HG02588 (cell line): ENCODE results near the gene ARID5B.
"Not testable (repeated sequence)": the region's sequence is repeated elsewhere in the genome, so short reads cannot be mapped to it uniquely, and the experiment has no call there.

ENCODE experiments used
- ATAC-seq: cut with Tn5 transposase; IDR thresholded peaks from one replicate; pipeline ENCODE4 v1.9.1; 2021; ENCODE audit warnings: mild to moderate bottlenecking, moderate library complexity; ENCODE audit not compliant: unreplicated experiment

ARID5B gene

DNA sequence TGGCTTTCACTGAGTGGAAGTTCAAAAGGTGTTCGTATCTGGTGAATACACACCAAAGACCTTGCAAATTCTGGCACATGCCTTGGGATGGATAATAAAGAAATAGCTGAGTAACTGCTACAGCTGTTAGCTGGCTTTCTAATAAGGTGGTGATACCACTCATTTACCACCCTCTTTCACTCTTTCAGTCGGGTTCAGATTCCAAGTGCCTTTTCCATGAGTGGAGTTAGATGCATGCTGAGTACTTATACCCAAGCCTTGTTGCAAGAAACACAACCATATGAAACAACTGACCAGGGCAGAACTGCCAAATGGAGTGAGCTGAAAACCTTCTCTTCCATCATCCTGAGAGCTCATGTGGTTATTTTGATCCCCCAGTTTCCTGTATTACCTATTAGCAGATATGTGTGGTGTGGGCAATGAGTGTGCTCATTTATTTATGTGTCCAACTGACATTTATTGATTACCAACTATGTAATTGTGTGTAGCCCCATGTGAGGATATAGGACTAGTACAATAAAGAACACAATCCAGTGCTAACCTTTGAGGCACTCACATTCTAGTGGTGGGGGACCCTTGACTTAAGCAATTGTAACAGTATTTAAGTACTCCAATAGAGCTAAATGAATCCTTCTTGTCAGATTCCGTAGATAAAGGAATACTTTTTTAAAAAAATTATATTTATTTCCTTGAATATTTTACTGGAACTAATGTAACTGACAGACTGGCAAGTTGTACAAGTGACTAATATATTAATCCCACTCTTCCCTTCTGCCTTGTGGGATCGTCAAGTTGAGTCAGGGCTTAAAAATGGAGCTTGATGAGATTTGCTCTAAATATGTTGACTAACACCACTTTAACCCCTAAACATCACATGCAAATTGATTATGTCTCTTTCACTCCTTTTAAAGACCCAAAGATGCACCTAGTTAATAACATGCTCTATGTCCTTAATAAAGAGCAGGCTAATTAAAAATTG lies 124.7 kb downstream of the ARID5B start:
- ATAC-seq: no peak

DNA sequence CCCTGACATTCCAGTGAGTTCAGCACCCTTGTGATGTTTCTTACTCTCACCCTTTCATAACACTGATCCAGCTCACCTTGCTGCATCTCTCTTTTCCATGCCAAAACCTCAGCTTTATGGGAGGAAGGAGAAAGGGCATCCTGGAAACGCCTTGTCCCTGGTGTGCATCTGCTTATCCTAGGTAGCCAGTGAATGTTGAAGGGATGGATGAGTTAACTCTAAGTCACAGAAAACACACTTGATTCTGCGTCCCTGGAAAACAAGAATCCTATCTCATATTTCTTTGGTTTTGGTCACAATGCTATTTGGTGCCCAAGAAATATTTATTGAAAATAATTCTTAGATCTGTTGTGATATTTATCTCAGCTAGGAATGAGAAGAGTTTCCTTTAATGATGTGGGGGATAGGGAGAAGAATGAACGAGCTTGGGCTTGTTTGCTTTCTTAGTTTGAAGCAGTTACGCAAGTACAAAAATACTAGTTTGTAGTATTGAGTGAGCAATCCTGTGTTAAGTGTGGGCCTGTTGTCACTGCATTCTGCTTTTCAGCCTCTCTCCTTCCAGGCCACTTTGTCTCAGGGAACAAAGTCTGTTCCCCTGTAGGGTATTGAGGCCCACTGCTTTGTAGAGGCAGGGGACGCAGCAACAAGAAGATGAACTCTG lies 126.5 kb downstream of the ARID5B start:
- ATAC-seq: no peak

- not testable (repeated sequence) for ATAC-seq
These were observed 127.0 kb downstream of the ARID5B start for GRCh38 chr10:62028502-62028842.

- no peak for ATAC-seq
These were observed 127.9 kb downstream of the ARID5B start for GRCh38 chr10:62029401-62029800.

DNA sequence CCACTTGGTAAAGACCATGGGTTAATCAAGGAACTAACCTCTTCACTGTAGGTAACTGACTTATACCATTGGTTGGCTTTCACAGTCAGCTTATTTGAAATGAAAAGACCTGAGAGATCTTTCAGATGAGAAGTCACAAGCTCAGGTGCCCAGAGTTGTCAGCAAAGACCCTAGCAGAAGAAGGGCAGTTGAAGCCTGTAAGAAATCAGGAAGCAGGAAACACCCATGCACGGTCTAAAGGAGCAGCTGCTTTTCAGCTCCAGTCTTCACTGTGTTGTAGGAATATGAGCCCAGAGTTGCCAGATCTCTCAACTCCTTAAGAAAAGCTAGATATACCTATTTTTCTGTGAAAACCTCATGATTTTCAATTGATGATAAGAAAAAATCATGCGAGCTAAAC lies 130.0 kb downstream of the ARID5B start:
- no peak for ATAC-seq

GRCh38 chr10:62033125-62033524 lies 131.6 kb downstream of the ARID5B start:
- ATAC-seq: no peak

DNA sequence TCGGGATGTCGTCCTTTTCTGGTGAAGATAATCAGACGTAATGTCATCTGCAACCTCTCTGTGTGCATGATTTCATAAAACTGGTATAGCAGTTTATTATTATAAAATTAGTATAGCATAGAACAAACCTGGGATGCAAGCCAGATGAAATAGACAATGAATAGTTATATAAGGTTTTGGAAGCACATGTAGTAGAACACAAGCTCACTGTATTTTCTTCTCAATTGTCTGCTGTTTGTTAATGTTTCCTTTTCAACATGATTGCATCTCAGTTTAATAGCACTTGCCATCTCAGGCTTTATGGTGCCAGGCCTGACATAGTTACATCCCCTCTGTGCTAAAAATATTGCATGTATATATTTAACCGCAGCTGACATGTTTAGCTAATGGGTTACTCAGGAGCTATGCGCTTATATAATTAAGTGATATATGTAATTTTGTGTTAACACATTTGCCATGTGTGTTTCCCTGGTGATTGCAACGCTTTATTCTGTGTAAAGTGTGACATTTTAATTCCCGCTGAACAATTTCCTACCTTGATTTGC lies 132.7 kb downstream of the ARID5B start:
- no peak for ATAC-seq

GRCh38 chr10:62036186-62037081 lies 134.9 kb downstream of the ARID5B start:
- ATAC-seq: no peak

DNA sequence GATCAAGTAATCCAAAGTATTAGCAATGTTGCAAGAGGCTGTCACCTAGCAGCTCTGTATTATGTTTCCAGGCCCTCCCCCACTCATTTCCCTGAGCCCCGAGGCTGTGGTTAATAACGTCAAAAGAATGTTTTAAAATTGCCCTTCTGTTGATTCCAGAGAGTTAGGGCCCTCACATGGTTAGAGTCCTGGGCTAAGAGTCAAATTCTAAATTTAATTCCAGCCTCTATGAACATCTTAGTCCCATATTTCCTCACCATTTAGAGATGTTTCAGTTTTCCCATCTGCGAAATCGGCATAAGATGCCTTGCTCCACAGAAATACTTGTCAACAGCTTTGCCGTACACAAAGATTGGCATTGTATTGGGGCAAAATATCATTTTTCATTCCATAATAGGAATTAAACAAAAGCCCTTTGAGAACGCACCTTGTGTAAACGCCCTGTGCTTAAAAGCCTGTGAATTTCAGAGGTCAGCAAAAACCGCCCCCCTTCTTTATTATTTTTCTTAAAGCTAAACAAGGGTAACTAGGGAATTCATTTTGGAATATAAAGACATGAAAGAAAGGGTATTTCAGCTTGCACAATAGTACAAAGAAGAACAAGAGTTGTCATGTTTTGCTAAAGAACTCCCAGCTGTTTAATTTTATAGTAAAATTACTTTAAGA lies 135.8 kb downstream of the ARID5B start:
- ATAC-seq: no peak

GRCh38 chr10:62037890-62038608 lies 136.6 kb downstream of the ARID5B start:
- ATAC-seq: no peak

DNA sequence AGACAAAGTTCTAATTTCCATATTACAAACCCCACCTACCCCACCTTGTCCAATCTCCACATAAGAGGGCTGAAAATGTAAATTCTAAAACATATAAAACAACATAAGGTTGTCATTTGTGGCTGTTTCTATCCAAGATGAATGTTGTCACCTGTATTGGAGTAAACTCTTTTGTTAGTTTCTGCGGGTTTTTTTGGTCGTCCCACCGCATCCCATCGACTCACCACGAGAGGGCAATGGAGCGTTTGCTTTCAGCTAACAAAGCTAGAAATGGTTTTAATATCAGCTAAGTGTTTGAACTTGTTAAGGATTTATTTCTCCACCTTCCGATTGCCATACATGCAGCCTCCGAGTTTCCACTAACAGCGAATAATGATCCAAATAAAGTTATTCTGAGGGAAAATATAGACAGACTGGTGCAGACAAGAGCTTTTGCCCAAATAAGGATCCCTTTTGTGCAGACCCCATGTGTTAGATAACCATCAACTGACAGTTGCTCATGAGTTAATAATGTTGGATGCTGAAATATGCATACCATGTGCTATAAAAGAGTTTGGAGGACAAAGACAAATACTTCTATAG lies 137.2 kb downstream of the ARID5B start:
- ATAC-seq: peak; percentile 43

DNA sequence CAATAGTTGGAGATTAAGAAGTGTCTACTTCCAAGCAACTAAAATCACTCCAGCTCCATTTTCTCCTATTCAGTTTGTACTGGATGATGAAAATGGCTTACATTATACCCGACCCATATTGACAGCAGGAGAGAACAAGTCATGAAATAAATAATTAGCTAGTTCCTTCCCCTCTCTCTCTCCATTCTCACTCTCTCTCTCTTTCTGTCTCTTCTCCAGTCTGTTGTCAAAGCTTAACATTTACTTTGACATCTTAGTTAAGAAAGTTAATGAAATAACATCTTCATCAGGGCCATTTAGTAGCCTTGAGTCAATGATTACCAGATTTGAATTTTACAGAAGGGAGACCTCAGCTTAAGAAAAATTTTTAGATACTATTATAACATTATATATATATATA lies 138.5 kb downstream of the ARID5B start:
- ATAC-seq: no peak

DNA sequence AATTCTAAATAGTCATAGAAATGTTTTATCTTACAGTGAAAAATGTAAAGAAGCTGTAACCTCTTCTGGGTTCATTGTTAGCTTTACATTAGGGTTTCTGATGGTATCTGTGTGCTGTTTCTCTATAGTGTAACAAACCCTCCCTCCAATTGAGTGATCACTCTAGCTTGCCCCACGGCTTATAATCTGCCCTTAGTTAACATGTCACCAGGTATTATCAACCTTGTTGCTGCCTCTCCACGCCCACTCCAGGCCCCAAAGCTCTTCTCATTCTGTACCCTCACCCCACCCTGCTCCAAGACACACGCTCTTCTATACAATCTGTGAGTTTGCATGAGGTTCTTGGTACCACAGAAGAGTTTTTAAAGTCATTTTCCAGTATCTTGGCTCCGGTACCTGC lies 139.4 kb downstream of the ARID5B start:
- ATAC-seq: no peak

GRCh38 chr10:62043421-62044021 lies 142.0 kb downstream of the ARID5B start:
- ATAC-seq: no peak

- no peak for ATAC-seq
These were observed 143.1 kb downstream of the ARID5B start for GRCh38 chr10:62044566-62044965.

DNA sequence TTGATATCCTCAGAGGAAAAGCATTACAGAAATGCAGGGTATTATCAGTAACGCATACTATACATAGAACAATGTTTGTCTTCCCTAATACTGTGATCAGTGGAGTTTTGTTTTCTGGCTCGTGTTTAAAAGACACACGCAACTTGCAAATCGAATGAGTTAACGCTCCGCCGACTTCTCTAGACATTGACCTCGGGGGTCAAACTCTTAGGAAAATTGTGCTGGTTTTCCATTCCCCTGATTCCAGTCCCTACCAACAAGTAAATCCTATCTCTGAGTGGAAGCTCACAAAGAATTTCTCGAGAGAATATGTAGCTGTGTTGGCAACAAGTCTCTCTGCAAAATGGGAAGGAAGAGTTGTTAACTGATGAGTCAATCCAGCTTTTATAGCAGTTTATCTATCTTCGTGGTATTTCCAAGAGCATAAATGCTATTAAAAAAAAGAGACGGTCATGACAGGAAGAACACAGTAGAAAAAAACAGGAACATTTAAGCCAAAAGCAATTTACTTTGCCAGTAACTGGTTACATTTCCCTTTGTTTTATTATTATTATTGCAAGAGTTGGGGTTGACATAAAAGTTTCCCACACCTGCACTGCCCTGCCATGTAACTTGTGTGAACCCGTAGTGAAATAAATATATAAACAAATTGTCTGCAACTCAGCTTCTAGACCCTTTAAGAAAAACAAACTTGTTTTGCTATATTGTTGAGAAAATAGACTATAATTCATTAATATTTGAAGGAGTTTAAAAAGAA lies 144.4 kb downstream of the ARID5B start:
- ATAC-seq: no peak

- peak; percentile 37 for ATAC-seq
These were observed 145.2 kb downstream of the ARID5B start for GRCh38 chr10:62046522-62047227.
